Measurements from ENCODE around the gene FCHO2.

FCHO2 gene

DNA sequence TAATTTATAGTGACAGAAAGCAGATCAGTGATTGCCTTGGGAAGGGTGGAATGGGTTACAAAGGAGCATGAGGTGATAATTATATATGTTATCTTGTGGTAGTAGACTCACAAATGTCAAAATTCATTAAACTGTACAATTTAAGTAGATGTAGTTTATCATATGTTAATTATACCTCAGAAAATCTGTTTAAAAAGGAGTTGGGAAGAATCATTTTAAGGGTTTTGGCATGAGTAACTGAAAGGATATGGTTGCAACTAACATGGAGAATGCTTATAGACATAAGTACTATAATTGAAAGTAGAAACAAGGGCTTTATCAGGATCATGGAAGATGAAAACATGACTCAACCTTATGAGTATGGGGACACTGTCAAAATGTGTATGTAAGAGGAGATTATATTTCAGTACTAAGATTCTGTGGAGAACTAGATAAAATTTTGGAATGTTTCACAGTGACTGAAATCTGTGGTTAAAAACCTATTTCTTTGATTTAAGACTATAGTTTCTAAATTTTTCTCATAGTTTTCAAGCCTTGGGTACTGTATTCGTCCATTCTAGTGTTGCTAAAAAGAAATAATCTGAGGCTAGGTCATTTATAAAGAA is 73.3 kb downstream of the FCHO2 start:
- no peak for DNase-seq (ENCODE audit: low read depth in 2 of 2)

DNA sequence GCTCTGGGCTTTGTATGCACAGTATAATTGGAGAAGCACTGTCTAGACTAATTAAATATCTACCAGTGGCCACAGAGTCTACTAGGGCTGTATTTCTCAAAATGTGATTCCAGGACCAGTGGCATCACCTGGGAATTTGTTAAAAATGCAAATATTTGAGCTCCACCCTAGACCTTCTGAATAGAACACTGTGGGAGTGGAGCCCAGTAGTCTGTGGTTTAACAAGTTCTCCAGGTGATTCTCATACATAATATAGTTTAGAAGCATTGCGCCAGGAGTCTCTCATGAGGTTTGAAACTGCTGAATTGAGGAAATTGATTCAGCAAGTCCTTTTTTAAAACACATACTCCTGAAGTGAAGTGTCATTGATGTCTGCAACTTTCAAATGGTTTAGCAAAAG is 74.7 kb downstream of the FCHO2 start:
- no peak for DNase-seq (ENCODE audit: low read depth in 2 of 2)

DNA sequence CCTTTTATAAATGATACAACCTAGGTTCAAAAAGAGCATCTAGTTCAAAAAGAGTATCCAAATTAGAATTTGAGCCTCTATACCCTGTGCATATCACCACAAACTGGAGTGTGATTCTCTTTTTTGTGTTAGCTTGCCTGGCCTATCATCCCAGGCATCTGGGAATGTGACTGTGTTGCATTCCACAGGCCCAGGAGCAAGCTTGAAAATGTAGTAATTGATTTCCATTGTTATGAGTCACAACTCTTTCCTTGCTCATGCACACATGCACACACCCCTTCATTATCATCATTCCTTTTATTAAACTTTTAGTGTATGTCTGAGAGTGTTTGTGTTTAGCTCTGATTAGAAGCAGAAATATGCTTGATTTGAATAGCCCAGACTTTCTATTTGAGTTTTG is 75.2 kb downstream of the FCHO2 start:
- no peak for DNase-seq (ENCODE audit: low read depth in 2 of 2)

DNA sequence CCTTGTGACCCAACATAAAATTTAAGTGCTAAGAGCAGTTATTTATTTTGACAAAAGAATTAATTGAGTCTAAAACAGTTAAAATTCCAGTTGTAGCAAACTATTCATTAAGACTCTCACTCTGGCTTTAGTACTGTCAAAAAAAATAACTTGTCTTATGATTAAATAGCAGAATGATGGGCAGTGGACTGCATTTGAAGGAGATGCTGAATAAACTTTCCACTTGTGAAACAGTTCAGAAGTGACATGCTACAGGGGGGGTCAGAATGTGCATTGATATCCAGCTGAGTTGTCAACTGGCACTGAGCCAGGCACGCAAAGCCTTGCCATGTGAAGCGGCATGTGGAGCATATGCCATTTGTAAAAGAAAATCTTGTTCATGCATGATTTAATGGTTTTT is 76.0 kb downstream of the FCHO2 start:
- DNase-seq (ENCODE audit: low read depth in 2 of 2), result no peak

DNA sequence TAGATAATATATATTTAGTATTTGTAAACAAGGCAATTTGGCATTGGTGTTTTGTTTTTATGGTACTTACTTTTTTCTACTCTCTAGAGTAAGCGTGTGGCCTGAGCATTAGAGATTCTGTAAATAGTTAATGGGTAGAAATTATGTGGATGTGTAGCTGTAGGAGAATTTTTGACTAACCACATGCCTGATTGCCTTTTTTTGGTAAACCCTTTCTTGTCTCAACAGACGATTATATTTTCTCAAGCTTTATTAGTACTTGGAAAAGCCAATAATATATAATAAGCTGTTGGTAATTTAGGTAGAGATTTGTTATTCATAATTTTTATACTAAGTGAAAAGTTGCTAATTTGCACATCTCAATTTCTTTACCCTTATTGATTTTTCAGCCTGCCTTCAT is 76.8 kb downstream of the FCHO2 start:
- DNase-seq (ENCODE audit: low read depth in 2 of 2), result no peak

DNA sequence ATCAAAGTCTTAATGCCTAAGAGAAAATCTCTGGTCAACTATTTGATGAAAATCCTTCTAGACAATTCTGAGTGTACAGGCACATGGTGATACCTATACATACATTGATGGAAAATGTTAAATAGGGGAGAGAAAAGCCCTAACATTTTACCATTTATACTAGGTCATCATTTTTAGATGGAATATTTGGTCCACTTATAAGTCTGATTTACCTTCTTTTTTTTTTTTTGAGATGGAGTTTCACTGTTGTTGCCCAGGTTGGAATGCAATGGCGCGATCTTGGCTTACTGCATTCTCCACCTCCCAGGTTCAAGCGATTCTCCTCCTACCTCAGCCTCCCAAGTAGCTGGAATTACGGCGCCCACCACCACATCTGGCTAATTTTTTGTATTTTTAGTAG is 81.7 kb downstream of the FCHO2 start:
- DNase-seq (ENCODE audit: low read depth in 2 of 2), result no peak

DNA sequence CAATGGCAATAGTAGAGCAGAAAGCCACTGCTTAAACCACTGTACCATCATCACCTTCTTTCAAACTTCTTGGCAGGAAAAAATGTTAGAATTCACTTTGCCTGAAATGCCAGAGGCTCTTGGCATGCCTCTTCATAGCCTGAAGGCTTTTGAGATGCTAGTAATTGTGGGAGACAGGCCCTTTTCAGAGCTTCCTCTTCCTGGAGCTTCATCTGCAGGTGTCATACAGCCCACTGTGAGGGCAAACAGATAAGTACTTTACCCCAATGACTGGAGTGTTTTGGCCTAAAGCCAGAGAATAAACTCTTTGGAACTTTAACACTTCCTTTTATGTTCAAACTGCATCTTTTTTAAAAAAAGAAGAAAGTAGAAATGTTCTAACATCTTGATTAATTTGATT is 83.2 kb downstream of the FCHO2 start:
- no peak for DNase-seq (ENCODE audit: low read depth in 2 of 2)

DNA sequence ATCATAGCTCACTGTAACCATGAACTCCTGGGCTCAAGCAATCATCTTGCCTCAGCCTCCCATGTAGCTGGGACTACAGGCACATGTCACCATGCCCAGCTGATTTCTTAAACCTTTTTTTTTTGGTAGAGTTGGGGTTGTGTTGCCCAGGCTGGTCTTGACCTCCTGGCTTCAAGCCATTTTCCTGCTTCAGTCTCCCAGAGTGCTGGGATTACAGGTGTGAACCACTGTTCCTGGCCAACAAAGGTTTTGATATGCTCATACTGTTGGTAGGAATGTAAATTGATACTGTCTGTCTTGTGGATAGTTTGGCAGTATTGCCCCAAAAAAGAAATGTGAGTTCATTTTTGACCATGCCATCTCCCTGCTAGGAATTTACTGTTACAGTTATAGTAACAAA is 87.2 kb downstream of the FCHO2 start:
- no peak for DNase-seq (ENCODE audit: low read depth in 2 of 2)

DNA sequence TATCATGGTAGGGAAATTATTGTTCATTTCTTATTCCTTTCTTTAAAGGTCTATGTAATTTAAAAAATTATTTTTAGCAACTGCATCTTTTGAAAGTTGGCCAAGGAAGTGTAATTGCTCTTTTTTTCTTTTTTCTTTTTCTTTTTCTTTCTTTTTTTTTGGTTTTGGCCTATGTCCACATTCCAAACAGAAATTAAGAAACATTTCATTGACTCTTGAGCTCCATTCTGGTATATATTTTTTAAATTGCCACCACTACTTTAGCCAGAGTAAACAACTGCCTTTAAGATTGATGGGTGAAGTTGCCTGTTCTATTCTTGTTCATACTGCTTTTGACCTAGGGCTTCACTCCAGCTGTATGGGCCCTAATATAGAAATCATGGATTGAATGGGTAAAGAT is 88.7 kb downstream of the FCHO2 start:
- DNase-seq (ENCODE audit: low read depth in 2 of 2), result no peak

DNA sequence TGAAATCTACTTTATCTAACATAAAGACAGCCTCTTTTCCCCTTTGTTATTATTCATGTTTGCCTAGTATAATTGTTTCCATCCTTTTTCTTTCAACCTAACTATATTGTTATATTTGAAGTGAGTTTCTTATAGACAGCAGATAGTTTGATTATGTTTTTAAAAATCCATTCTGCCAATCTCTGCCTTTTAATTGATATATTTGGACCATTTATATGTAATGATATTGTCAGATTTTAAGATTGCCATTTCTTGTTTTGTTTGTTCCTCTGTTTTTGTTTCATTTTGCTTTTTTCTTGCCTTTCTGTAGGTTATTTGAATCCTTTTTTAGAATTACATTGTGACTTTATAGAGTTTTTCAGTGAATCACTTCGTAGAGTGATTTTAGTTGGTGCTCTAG is 89.8 kb downstream of the FCHO2 start:
- no peak for DNase-seq (ENCODE audit: low read depth in 2 of 2)

DNA sequence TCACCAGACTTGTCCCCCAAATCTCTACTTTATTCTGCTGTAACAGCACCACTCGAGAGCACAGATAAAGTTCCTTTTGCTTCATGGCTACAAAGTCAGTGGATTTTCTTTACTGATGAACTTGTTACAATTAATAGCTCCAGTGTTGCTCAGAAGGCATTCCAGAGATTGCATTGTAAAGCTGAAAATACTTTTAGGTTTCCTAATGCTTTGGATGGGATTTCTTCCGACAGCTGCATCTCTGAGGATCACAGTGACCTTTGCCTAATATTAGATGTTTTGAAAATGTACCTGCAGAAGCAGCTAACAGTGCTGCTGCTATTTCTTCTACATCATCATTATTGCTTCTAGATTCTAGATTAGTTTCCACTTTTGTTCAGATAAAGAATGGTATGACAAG is 105.8 kb downstream of the FCHO2 start:
- DNase-seq (ENCODE audit: low read depth in 2 of 2), result no peak

DNA sequence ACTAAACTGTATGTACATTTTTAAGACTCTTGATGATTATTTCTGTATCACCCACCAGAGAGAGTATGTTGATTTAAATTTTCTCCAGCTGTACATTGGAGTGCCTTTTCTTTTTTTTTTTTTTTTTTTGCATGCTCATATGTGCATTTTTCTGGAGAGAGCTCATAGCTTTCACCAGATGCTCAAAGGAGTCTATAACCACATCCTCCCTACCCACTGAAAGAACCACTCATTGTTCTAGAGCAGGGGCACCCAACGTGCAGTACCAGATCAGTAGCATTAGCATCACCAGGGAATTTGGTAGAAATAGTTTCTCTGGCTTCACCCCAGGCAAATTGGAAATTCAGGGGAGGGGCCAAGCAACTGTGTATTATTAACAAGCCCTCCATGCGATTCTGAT is 110.6 kb downstream of the FCHO2 start:
- no peak for DNase-seq (ENCODE audit: low read depth in 2 of 2)

DNA sequence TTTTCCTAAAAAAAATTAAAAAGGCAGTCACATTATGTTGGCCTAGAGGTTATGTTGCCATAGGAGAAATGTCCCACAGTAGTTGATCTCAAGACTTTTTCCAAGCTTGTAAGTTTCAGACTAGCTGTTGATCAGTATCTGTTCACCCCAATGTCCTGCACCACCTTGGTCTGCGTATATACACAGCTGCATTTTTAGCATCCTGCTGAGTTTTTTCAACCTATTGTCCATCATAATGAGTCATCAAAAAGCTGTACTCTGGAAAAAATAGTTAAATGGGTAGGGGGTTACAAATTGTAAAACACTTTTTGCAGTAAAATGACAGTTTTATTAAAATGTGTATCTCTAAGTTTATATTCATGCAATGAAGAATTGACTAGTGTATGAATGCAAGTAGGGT is 111.4 kb downstream of the FCHO2 start:
- no peak for DNase-seq (ENCODE audit: low read depth in 2 of 2)

DNA sequence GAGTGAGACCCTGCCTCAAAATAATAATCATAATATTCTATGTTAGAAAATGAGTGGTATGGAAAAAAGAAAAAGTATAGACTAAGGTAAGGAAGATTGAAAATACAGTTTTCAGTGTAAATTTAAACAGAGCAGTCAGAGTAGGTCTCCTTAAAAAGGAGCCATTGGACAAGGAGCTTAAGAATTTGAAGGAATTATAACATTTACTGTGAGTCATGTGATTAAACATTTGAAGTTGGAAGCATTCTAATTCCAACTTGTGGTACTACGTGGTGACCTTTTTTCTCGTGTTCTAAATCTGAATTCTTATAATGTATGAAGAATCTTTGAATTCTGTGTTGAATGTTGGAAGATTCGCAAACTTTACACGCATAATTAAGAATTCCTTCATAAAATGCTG is 125.3 kb downstream of the FCHO2 start:
- no peak for DNase-seq (ENCODE audit: low read depth in 2 of 2)

DNA sequence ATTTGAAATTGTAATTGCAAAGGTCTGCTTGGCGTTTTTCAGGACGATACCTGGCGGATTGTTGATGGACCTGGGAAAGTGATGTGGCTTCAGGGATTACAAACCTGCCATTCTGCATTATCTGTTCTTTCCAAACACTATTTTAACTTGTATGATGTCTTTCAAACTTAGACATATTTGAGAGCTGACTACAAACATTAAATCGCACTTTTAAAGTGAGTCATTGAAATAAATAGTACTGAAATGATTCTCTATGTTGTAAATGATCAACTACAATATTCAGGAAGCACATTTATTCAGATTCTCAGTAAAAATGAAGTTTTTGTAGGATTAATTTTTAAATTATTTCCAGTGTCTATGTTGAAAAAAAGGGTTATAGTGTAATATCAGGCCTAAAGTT is 132.2 kb downstream of the FCHO2 start:
- DNase-seq (ENCODE audit: low read depth in 2 of 2), result no peak

DNA sequence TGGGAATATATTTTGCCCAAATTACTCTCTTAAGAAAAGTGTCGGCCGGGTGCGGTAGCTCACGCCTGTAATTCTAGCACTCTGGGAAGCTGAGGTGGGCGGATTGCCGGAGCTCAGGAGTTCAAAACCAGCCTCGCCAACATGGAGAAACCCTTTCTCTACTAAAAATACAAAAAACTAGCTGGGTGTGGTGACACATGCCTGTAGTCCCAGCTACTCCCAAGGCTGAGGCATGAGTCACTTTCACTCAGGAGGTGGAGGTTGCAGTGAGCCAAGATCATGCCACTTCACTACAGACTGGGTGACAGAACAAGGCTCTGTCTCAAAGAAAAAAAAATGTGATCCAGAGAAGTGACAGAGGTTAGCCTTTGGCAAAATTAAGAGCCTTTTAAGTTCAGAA is 138.1 kb downstream of the FCHO2 start:
- no peak for DNase-seq (ENCODE audit: low read depth in 2 of 2)

DNA sequence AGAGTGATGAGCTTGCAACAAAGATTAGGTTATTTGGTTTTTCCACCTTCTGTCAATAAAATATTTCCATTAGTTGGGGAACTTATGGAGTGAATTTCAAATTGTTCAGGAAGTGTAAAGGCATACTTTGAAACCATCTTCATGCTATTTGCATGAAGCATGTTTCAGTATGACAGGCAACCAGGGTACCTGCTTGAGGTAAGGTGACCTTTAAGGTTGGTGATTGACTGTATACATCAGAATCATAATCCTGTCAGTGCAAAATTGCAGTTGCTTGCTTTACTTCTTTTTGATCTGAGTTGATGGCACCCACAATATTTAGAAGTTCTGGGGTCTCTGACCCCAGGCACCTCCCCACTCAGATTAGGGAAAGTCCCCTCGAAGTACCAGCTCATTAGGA is 138.6 kb downstream of the FCHO2 start:
- DNase-seq (ENCODE audit: low read depth in 2 of 2), result no peak

DNA sequence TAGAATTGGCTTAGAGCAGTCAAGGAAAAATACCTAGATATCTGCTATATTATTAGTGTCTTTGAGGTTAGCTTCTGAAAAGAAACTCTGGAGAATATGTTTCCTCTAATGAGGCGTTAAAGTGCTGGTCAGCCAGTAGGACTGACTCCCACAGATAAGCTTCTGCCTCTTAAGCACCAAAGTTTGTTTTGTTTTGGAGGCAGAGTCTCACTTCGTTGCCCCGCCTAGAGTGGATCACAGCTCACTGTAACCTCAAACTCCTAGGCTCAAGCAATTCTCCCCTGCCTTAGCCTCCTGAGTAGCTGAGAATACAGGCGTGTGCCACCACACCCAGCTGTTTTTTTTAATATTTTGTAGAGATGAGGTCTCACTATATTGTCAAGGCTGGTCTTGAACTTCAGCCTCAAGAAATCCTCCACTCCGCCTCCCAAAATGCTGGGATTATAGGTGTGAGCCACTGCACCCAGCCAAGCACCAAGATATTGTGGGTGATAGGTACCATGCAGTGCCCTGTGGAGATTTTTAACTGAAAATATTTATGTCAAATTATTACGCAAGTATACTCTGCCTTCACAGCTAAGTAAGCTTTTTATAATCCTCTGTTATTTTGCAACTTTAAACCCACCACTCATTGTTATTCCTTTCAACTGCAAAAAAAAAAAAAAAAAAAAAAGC is 139.9 kb downstream of the FCHO2 start:
- DNase-seq (ENCODE audit: low read depth in 2 of 2), result no peak

DNA sequence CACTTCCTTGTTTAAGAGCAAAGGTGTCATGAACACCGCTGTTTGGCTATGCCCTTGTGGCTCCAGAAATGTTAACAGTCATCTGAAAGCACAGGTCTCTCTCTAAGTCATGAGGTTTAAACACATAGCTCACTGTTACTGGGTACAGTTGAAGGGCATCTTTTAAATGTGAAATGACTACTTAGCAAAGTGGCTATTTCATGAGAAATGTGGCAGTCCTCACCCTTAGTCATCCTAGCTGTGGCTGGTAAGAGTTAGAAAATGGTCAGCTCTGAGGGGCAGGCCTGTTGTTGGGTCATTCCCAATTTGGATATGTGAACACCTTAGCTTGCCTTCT is 140.4 kb downstream of the FCHO2 start:
- DNase-seq (ENCODE audit: low read depth in 2 of 2), result no peak

DNA sequence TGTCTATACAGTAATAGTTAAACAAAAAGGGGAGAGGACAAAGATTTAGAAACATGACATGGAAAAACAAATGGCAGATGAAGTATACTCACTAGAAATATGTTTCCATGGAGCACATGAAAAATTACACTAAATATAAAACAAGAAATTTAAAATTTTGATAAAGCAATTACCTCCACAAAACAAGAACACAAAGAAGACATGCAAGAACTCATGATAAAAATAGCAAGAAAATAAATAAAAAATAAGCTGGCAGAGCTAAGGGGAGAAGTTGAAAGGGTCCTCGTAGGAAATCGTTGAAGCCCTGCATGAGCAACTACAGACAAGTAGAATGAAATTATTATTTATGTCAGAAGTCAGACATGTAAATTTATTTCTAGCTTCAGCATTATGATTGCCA is 141.9 kb downstream of the FCHO2 start:
- no peak for DNase-seq (ENCODE audit: low read depth in 2 of 2)

DNA sequence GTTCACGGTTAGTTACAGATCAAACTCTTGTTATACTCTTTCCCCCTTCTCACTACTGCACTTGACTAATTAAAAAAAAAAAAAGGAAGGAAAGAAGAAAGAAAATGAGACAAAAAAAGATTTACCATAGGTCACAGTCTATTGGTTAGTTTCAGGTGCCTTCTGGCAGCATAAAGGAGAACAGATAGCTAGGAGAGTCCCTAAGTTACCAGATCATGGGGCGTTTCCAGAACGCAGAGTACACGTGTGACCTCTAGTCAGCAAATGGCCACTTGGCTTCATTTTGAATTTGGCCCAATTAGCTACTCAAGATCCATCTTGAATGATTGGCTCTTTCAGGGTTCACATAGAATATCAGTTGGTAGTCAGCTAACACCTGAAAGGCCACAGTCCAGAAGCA is 144.3 kb downstream of the FCHO2 start:
- DNase-seq (ENCODE audit: low read depth in 2 of 2), result no peak

DNA sequence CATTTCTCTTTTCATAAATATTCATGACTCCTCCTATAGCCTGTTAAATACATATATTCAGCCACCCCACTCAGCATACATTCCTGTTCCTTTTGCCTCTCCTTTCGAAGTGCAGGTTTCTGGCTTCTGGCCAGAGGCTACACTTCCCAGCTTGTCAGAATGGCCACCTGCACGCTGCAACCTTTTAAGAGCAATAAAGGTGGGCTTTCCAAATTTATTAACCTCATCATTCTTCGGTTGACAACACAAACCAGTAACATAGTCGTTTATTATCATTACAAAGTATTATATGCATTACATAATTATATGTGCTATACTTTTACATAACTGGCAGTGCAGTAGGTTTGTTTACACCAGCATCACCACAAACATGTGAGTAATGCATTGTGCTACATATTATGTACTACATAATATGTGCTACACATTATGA is 148.0 kb downstream of the FCHO2 start:
- DNase-seq (ENCODE audit: low read depth in 2 of 2), result no peak

DNA sequence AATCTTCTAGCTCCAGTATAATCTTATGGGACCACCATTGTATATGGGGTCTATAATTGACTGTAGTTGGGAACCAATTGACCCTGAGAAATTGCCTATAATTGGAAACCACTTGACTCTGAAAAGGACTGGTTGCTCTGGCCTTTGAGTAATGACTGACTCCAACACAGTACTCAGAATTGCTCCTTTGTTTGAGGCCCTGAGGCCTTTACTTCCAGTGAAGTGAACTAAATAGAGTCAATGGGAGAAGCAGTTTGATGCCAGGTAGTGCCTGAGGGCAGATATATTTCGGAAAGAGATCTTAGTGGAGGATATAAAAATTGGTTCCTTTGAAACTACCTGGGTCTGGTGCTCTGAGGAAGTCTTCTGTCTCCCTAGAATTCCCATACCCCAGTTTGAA is 148.5 kb downstream of the FCHO2 start:
- no peak for DNase-seq (ENCODE audit: low read depth in 2 of 2)

DNA sequence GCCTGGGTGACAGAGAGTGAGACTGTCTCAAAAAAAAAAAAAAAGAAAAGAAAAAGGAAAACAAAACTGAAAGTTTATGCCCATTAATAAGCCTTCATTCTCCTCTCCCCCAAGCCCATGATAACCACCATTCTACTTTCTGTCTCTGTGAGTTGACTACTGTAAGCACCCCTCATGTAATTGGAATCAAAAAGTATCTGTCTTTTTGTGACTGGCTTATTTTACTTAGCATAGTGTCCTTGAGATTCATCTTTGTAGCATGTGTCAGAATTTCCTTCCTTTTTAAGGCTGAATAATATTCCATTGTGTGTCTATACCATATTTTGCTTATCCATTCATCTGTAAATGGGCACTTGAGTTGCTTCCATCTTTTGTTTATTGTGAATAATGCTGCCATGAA is 150.5 kb downstream of the FCHO2 start:
- no peak for DNase-seq (ENCODE audit: low read depth in 2 of 2)
